ENCODE results near the gene LRRC1.

LRRC1 gene

GRCh38 chr6:53896196-53896595, 101.4 kb downstream of the LRRC1 start:
- DNase-seq, result no peak

DNA sequence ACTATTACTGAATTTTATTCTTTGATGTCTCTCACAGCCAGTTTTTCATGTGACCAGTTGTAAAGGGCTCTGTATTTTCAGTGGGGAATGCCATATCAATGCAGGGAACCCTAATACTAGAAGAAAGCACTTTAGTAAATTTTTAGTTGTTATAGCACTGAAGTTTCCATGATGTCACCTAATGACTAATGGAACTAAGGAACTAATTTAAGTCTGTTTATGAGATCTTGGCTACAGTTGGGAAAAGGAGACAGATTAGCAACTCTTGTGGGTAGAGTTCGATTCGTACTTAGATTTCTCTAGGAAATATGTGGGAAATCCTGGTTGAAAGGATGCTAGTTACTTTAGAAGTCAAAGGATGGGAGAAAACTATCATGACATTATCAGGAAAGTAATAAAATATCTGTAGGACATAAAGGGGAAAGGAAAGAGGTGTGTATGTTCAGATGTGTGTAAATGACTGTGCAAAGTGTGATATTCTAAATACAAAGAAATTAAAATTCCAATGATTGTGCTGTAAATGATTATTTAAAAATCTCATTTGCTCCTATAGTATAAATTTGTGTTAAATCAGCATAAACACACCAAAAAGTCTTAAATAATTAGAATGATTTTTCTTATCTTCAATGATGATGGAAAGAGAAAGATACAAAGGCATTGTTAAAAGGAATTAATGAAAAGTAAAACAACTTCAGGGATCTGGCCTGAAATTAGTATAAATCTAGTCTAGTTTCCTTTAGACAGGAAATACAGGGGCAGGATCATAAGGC, 103.4 kb downstream of the LRRC1 start:
- DNase-seq, result no peak

- DNase-seq, result no peak
These were observed 104.7 kb downstream of the LRRC1 start for GRCh38 chr6:53899512-53899911.

- DNase-seq, result no peak
These were observed 108.6 kb downstream of the LRRC1 start for GRCh38 chr6:53903357-53903756.

- DNase-seq, result no peak
These were observed 111.3 kb downstream of the LRRC1 start for GRCh38 chr6:53906103-53906502.

DNA sequence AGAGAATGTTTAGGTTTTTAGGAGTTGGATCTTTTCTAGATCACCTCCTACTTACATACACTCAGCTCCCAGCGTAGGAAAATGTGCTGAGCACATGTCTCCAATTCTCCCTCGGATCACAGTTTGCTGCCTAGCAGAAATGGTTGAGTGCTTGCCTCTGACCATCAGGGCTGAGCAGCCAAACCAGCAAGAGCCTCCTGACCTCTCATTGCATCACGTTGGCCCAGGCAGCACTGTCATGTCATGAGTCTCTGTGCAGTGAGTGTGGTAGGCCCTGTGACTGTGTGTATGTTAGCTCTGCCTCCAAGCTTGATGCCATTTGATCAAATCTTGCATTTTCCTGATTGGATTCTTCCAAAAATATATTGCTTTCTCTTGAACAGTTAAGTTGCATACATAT, 112.0 kb downstream of the LRRC1 start:
- no peak for DNase-seq

DNA sequence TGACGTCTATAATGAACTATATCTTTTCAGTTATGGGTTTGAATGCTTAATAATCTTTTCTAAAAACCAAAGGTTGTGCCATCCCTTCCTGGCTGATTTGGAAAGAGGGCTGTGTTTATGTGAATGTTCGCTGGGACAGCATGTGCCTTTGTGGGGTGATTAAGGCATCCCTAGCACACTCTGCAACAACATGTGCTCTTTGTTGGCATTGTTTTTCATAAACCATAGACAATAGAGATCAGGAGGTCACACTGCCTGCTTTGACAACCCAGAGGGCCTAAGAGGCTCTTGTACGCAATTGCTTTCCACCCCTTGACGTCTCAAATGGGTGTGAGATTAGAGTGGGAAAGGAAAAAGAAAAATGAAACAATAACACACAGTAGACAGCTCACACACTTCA, 116.0 kb downstream of the LRRC1 start:
- DNase-seq, result no peak

DNA sequence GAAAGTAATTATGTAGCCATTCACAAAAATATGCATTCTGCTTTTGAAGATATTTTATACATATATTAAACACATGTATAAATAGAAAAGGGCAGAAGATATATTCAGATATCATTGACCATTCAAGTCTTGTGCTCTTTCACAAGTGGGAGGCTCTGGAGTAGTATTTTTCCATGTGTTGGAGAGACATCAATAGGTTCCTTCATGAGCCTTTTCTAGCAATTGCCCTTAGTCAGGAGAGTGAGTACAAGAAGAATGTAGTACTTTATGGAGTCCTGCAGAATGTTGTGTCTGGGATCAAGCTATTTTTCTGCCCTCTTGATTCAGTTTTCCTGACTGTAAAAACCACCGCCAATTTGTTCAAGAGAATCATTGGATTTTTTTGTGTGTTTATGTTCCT, 117.9 kb downstream of the LRRC1 start:
- DNase-seq, result no peak

- DNase-seq, result no peak
These were observed 118.5 kb downstream of the LRRC1 start for GRCh38 chr6:53913286-53913685.

DNA sequence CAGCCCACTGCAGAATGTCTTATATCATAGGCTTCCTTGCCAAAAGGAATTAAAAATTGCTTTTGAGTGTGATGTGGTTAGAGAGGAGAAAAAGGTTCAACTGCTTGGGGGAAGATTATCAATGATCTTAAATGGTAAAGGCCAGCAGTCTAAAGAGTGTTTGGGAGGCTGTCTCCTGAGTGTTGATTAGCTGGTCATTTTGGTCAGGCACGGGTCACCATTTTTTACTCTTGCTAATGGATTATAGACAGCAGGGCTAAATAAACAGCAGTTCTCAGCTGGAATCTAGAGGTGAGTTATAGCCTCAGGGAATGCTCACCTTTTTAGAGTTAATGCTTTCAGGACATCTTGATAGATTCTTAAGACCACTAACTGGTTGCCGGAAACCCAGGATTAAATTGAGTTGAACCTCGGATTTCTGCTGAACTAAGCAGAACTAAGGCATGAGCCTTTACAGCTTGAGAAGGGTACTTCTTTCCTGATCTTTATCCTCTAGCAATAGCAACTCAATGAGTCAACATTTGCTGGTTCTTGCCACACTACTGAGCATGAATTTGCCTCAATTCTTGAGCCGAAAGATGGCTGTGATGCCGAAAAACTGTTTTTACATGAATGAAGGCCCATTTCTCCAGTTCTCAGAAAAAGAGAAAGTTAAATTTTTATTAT, 120.4 kb downstream of the LRRC1 start:
- DNase-seq, result no peak

GRCh38 chr6:53916804-53917463, 122.1 kb downstream of the LRRC1 start:
- no peak for DNase-seq

DNA sequence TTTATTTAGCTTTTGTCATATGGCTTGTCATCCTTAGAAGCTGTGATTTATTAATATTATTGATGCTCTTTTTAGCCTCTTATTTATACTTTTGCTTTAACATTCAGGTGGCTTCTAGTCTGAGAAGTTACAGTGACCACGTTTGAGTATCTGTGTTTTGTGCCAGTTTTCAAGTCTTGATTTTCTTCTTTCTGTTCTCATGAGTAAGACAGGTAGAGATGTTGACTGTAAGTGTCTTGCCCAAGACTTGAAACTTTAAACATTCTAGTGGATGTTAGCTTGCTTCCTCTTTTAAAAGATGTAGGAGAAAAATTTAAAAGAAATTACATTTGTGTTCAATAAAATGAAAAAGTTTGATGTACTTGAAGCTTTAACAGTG, 122.6 kb downstream of the LRRC1 start:
- no peak for DNase-seq

DNA sequence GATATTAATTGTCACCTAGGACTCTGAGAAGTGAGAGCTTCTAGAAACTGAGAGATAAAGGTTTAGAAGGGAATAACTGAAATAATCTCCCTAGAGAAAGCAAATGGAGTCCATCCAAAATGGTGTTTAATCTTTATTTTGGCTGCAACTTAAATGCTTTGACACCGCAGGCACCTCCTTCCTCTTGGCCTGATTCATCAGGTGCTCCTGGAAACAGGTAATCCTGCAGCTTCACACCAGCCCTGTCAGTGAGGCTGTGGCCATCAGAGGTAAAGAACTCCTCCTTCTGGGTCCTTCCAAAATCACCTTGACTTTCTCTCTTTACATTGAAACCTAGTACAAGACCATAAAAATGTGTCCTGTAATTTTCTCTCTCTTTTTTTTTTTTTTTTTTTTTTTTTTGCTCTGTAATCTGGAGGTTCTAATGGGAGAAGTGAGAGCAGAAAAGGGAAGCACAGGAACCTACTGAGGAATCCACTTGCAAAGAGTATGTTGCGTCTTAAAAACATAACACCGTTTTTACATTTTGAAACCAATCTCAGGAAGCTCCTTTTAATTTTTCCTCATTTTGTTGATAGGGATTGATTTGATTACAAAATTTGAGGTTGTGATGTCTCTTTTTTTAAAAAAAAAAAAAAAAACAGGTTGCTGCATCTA, 124.2 kb downstream of the LRRC1 start:
- no peak for DNase-seq

DNA sequence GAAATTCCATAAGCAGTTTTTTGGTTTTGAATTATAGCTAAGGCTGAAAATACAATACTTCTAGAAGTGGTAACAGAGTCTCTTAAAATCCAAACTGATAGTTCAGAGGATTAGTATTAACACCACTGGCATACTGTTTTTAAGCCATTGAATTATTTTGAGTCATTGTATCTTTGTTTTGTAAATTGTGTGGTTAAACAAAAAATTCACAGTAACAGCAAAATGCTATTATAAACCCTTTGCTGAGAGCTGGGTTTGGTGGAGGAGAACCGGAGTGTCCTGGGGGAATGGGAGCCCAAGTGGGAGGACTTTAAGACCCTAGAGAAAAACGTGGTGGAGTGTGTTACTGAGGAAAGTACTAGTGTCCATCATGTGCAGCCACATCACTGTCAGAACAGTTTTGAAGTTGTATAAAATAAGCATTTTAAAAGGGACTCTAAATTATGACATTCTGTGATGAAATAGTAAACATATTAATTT, 125.1 kb downstream of the LRRC1 start:
- DNase-seq, result no peak

- no peak for DNase-seq
These were observed 126.1 kb downstream of the LRRC1 start for GRCh38 chr6:53920881-53921280.

- DNase-seq, result no peak
These were observed 126.8 kb downstream of the LRRC1 start for GRCh38 chr6:53921639-53922038.

GRCh38 chr6:53922539-53922981, 127.8 kb downstream of the LRRC1 start:
- no peak for DNase-seq

- DNase-seq, result no peak
These were observed 129.5 kb downstream of the LRRC1 start for GRCh38 chr6:53924277-53924676.

DNA sequence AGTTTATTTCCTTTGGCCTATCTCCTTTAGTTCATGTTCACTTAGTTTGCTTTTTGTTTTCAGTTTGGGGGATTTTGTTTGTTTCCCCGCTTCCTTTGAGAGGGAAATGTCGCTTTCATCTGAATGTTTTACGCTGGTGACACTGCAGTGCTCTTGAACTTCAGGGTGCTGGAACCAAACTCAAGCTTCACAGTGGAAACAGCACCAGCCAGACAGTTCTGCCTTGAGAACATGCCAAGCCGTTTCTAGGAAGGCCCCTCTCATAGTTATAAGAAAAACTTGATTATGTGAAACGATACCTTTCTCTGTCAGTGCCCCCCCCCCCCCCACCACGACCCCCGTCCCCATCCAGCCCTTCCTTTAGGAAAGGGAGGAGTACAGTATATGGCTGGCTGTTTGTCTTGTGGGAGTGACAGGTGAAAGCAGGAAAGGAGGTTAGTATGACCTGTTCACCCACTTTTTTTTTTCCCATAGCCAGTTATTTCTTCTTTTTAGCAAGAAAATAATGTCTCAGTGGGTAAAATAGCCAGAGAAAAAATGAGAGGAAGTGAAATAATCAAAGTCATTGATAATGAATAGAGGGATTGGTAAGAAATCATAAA, 130.1 kb downstream of the LRRC1 start:
- no peak for DNase-seq

GRCh38 chr6:53925891-53926290, 131.1 kb downstream of the LRRC1 start:
- peak; percentile 7 for DNase-seq

DNA sequence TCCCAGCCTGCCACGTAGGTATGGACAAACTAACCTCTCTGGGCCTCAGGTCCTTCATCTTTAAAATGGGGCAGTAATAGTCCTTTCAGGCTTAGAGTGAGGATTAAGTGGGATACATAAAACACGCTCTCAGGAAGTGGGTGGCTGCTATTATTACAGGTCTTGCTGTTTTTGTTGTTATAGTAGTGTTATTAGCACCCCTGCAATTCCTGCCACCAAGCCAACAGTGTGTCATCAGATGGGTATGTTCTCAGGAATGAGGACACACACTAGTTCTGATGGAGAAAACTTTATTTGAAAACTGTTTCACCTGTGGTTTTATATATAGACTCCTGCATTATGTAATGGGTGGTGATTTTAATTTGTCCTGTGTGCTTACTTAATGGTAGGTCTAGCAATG, 131.7 kb downstream of the LRRC1 start:
- no peak for DNase-seq

- no peak for DNase-seq
These were observed 133.8 kb downstream of the LRRC1 start for GRCh38 chr6:53928641-53929040.

Measured in NCI-H146 (cell line).